ENCODE results near the gene KRT38.
"Not testable (repeated sequence)": the region's sequence is repeated elsewhere in the genome, so short reads cannot be mapped to it uniquely, and the experiment has no call there.

The KRT38 gene

DNA sequence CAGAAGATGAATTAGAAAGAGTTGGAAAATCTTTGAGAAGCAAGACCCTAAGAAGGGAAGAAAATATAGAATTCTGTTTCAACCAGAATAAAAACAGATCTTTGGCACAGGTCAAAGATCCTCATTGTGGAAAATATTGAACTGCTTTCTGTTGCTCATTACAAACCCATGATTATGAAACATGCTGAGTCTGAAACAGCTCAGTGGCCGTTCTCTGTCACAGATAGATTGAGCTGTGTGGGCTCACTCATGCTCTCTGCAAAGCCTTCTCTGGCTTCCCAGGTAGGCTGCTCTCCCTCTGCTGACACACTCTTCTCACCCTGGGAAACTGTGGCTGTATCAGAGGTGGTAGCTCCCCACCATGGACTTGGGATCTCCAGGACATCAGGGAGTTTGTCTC lies 3.4 kb upstream of the KRT38 start:
- H3K4me1 ChIP-seq (ENCODE audit: control insufficient read depth, insufficient read depth, low read length): no peaks in the 10 kb centered on the region
- no peak for DNase-seq (ENCODE audit: low read depth, low spot score)
- no peaks in the 10 kb centered on the region for H3K9me3 ChIP-seq (ENCODE audit: control insufficient read depth, insufficient read depth, low read length)
- H3K27me3 ChIP-seq (ENCODE audit: control insufficient read depth, insufficient read depth, low read length): no peaks in the 10 kb centered on the region
- H3K4me3 ChIP-seq (ENCODE audit: low read length): no peak overlapping the region
- H3K27ac ChIP-seq (ENCODE audit: low read length): no peak overlapping the region
- no peaks in the 10 kb centered on the region; the same call in 1 of the 2 replicates for H3K36me3 ChIP-seq (ENCODE audit: control insufficient read depth, insufficient read depth, low read length)
- WGBS (ENCODE audit: insufficient coverage, insufficient read length): no CpG with 5 or more reads among the region's 1 CpG

GRCh38 chr17:41442739-41443138 lies 2.0 kb upstream of the KRT38 start:
- no peak overlapping the region for H3K27ac ChIP-seq (ENCODE audit: low read length)
- no peaks in the 10 kb centered on the region for H3K9me3 ChIP-seq (ENCODE audit: control insufficient read depth, insufficient read depth, low read length)
- no CpG with 5 or more reads among the region's 4 CpGs for WGBS (ENCODE audit: insufficient coverage, insufficient read length)
- no peak for DNase-seq (ENCODE audit: low read depth, low spot score)
- H3K4me1 ChIP-seq (ENCODE audit: control insufficient read depth, insufficient read depth, low read length): no peaks in the 10 kb centered on the region
- no peaks in the 10 kb centered on the region for H3K27me3 ChIP-seq (ENCODE audit: control insufficient read depth, insufficient read depth, low read length)
- H3K4me3 ChIP-seq (ENCODE audit: low read length): no peak overlapping the region
- no peaks in the 10 kb centered on the region; the same call in 1 of the 2 replicates for H3K36me3 ChIP-seq (ENCODE audit: control insufficient read depth, insufficient read depth, low read length)

- DNase-seq (ENCODE audit: low read depth, low spot score): no peak
- WGBS (ENCODE audit: insufficient coverage, insufficient read length): no CpG with 5 or more reads among the region's 5 CpGs
Measured at GRCh38 chr17:41439375-41439774, 1.4 kb downstream of the KRT38 start.

GRCh38 chr17:41437769-41438168 lies 3.0 kb downstream of the KRT38 start:
- no peaks in the 10 kb centered on the region for H3K4me1 ChIP-seq (ENCODE audit: control insufficient read depth, insufficient read depth, low read length)
- H3K27me3 ChIP-seq (ENCODE audit: control insufficient read depth, insufficient read depth, low read length): no peaks in the 10 kb centered on the region
- DNase-seq (ENCODE audit: low read depth, low spot score): no peak
- no peaks in the 10 kb centered on the region for H3K9me3 ChIP-seq (ENCODE audit: control insufficient read depth, insufficient read depth, low read length)
- H3K36me3 ChIP-seq (ENCODE audit: control insufficient read depth, insufficient read depth, low read length): no peaks in the 10 kb centered on the region; the same call in 1 of the 2 replicates
- H3K4me3 ChIP-seq (ENCODE audit: low read length): no peak overlapping the region
- WGBS (ENCODE audit: insufficient coverage, insufficient read length): no CpG with 5 or more reads among the region's 9 CpGs
- H3K27ac ChIP-seq (ENCODE audit: low read length): no peak overlapping the region

More at GRCh38 chr17:41439375-41439774, 1.4 kb downstream of the KRT38 start:
- no peaks in the 10 kb centered on the region for H3K27me3 ChIP-seq (ENCODE audit: control insufficient read depth, insufficient read depth, low read length)
- no peaks in the 10 kb centered on the region; the same call in 1 of the 2 replicates for H3K36me3 ChIP-seq (ENCODE audit: control insufficient read depth, insufficient read depth, low read length)
- H3K9me3 ChIP-seq (ENCODE audit: control insufficient read depth, insufficient read depth, low read length): no peaks in the 10 kb centered on the region
- H3K4me1 ChIP-seq (ENCODE audit: control insufficient read depth, insufficient read depth, low read length): no peaks in the 10 kb centered on the region
- no peak overlapping the region for H3K4me3 ChIP-seq (ENCODE audit: low read length)
- no peak overlapping the region for H3K27ac ChIP-seq (ENCODE audit: low read length)

- no peaks in the 10 kb centered on the region for H3K9me3 ChIP-seq (ENCODE audit: control insufficient read depth, insufficient read depth, low read length)
- DNase-seq (ENCODE audit: low read depth, low spot score): no peak
- no peaks in the 10 kb centered on the region for H3K4me1 ChIP-seq (ENCODE audit: control insufficient read depth, insufficient read depth, low read length)
- no peak overlapping the region for H3K27ac ChIP-seq (ENCODE audit: low read length)
- no peak overlapping the region for H3K4me3 ChIP-seq (ENCODE audit: low read length)
- no peaks in the 10 kb centered on the region for H3K27me3 ChIP-seq (ENCODE audit: control insufficient read depth, insufficient read depth, low read length)
- WGBS (ENCODE audit: insufficient coverage, insufficient read length): no CpG with 5 or more reads among the region's 7 CpGs
- no peaks in the 10 kb centered on the region; the same call in 1 of the 2 replicates for H3K36me3 ChIP-seq (ENCODE audit: control insufficient read depth, insufficient read depth, low read length)
Measured at GRCh38 chr17:41437254-41437653, 3.5 kb downstream of the KRT38 start.

DNA sequence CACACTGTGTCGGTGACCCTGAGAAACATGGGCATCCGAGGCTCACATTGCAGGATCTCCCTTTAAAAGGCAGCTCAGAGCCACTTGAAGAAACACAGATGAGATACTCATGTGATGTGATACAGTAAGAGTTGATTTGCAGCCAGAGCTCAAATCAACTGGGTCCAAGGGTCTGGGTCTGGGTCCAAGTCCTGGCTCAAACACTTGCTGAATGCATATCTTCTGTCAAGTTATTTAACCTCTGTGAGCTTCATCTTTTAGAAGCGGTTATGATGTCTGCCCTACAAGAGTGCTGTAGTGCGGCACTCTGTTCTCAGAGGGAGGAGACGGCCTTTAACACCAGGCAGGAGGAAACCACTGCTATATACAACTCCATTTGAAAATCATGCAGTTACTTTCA lies 6.4 kb downstream of the KRT38 start:
- no peaks in the 10 kb centered on the region for H3K4me1 ChIP-seq (ENCODE audit: control insufficient read depth, insufficient read depth, low read length)
- no peak for DNase-seq (ENCODE audit: low read depth, low spot score)
- H3K27me3 ChIP-seq (ENCODE audit: control insufficient read depth, insufficient read depth, low read length): no peaks in the 10 kb centered on the region
- WGBS (ENCODE audit: insufficient coverage, insufficient read length): no CpG with 5 or more reads among the region's 5 CpGs
- no peaks in the 10 kb centered on the region for H3K9me3 ChIP-seq (ENCODE audit: control insufficient read depth, insufficient read depth, low read length)
- H3K4me3 ChIP-seq (ENCODE audit: low read length): no peak overlapping the region
- no peak overlapping the region for H3K27ac ChIP-seq (ENCODE audit: low read length)
- H3K36me3 ChIP-seq (ENCODE audit: control insufficient read depth, insufficient read depth, low read length): no peaks in the 10 kb centered on the region

DNA sequence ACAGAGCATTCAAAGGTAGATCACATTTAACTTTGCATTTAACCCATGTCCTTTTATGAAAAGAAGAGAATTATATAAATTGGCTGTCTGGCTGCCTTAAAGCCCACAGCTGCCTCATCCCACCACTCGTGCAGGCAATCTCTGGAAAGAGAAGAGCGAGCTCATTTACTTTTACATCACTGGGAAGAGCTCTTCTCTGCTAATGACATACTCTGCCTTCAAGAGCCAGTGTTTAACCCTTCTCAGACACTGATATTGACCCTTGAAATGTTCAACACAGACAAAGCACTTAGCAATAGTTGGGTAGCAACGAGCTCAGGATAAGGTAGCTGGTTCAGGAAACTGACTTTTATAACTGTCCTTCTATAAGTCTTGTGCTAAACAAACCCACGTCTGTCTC lies 6.8 kb downstream of the KRT38 start:
- H3K9me3 ChIP-seq (ENCODE audit: control insufficient read depth, insufficient read depth, low read length): no peaks in the 10 kb centered on the region
- H3K4me3 ChIP-seq (ENCODE audit: low read length): no peak overlapping the region
- WGBS (ENCODE audit: insufficient coverage, insufficient read length): no CpG with 5 or more reads among the region's 4 CpGs
- no peaks in the 10 kb centered on the region for H3K4me1 ChIP-seq (ENCODE audit: control insufficient read depth, insufficient read depth, low read length)
- no peak for DNase-seq (ENCODE audit: low read depth, low spot score)
- no peaks in the 10 kb centered on the region for H3K27me3 ChIP-seq (ENCODE audit: control insufficient read depth, insufficient read depth, low read length)
- no peak overlapping the region for H3K27ac ChIP-seq (ENCODE audit: low read length)
- H3K36me3 ChIP-seq (ENCODE audit: control insufficient read depth, insufficient read depth, low read length): no peaks in the 10 kb centered on the region

DNA sequence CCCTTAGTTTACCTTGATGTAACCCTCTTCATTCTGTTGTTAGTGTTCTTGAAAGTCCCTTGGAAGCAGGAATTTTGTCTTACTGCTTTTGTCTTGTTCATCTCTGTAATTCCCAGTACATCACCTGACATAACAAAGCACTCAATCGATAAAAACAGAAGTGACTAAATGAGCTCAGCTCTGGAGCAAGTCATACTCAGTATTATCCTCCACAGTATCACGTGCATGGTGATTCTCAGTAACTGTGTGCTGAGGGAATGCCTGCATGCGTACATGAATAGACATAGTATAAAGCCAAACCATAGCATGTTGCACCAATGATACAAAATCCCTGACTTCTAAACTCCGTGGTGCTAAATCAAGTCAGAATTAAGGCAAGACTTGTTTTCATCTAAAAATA lies 7.2 kb downstream of the KRT38 start:
- Histone ChIP-seq H3K27ac (ENCODE audit: low read length) (no peak overlapping the region), H3K4me3 (ENCODE audit: low read length) (no peak overlapping the region), H3K27me3 (ENCODE audit: control insufficient read depth, insufficient read depth, low read length) (no peaks in the 10 kb centered on the region), H3K9me3 (ENCODE audit: control insufficient read depth, insufficient read depth, low read length) (no peaks in the 10 kb centered on the region), H3K4me1 (ENCODE audit: control insufficient read depth, insufficient read depth, low read length) (no peaks in the 10 kb centered on the region; the same call in 1 of the 2 replicates), H3K36me3 (ENCODE audit: control insufficient read depth, insufficient read depth, low read length) (no peaks in the 10 kb centered on the region)
- DNase-seq (ENCODE audit: low read depth, low spot score): no peak
- WGBS (ENCODE audit: insufficient coverage, insufficient read length): no CpG with 5 or more reads among the region's 4 CpGs

DNA sequence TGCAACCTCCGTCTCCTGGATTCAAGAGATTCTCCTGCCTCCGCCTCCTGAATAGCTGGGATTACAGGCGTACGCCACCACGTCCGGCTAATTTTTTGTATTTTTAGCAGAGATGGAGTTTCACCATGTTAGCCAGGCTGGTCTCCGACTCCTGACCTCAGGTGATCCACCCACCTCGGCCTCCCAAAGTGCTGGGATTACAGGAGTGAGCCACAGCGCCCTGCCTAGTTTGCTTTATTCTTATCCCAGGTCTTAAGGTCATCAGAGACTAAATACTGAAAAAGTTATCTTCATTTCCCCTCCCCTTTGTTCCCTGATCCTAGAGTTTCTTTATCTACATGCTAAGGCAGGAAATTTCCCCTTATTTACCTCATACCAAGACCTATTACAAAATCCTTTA lies 10.4 kb downstream of the KRT38 start:
- WGBS (ENCODE audit: insufficient coverage, insufficient read length): no CpG with 5 or more reads among the region's 9 CpGs
- not testable (repeated sequence) for H3K27ac ChIP-seq (ENCODE audit: low read length)

DNA sequence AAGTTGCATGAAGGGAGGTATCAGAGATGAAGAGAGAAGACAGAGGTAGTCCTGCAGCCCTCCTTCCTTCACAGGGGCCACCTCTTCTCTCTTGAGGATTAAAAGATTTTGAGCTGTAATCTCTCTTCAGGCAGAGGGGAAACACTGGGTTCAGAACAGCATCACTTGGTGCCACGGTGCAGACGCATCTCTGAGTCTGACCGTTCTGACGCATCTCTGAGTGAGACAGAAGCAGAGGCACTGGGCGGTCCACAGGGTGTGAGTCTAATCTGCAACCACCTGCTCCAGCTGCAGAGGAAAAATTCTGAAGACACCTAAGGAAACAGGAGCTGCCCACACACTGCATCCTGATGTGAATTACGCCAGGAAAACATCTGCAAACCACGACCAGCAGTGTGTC lies 11.1 kb downstream of the KRT38 start:
- H3K27me3 ChIP-seq (ENCODE audit: control insufficient read depth, insufficient read depth, low read length): no peaks in the 10 kb centered on the region
- H3K4me1 ChIP-seq (ENCODE audit: control insufficient read depth, insufficient read depth, low read length): no peaks in the 10 kb centered on the region; the same call in 1 of the 2 replicates
- no peaks in the 10 kb centered on the region for H3K9me3 ChIP-seq (ENCODE audit: control insufficient read depth, insufficient read depth, low read length)
- H3K36me3 ChIP-seq (ENCODE audit: control insufficient read depth, insufficient read depth, low read length): no peaks in the 10 kb centered on the region
- DNase-seq (ENCODE audit: low read depth, low spot score): no peak
- no peak overlapping the region for H3K4me3 ChIP-seq (ENCODE audit: low read length)
- WGBS (ENCODE audit: insufficient coverage, insufficient read length): no CpG with 5 or more reads among the region's 7 CpGs
- no peak overlapping the region for H3K27ac ChIP-seq (ENCODE audit: low read length)

More for the DNA sequence above, 10.4 kb downstream of the KRT38 start:
- DNase-seq (ENCODE audit: low read depth, low spot score); H3K4me3 ChIP-seq (ENCODE audit: low read length); H3K4me1 ChIP-seq (ENCODE audit: control insufficient read depth, insufficient read depth, low read length); H3K9me3 ChIP-seq (ENCODE audit: control insufficient read depth, insufficient read depth, low read length); H3K27me3 ChIP-seq (ENCODE audit: control insufficient read depth, insufficient read depth, low read length); H3K36me3 ChIP-seq (ENCODE audit: control insufficient read depth, insufficient read depth, low read length): not testable (repeated sequence)

- no peaks in the 10 kb centered on the region for H3K9me3 ChIP-seq (ENCODE audit: control insufficient read depth, insufficient read depth, low read length)
- DNase-seq (ENCODE audit: low read depth, low spot score): no peak
- no peak overlapping the region for H3K4me3 ChIP-seq (ENCODE audit: low read length)
- WGBS (ENCODE audit: insufficient coverage, insufficient read length): no CpG with 5 or more reads among the region's 4 CpGs
- H3K36me3 ChIP-seq (ENCODE audit: control insufficient read depth, insufficient read depth, low read length): no peaks in the 10 kb centered on the region
- no peaks in the 10 kb centered on the region for H3K27me3 ChIP-seq (ENCODE audit: control insufficient read depth, insufficient read depth, low read length)
- no peaks in the 10 kb centered on the region; the same call in 1 of the 2 replicates for H3K4me1 ChIP-seq (ENCODE audit: control insufficient read depth, insufficient read depth, low read length)
- no peak overlapping the region for H3K27ac ChIP-seq (ENCODE audit: low read length)
Measured at GRCh38 chr17:41428591-41429291, 12.0 kb downstream of the KRT38 start.

Measured in iPS DF 6.9 (cell line).